ENCODE measurements around the gene CCNT1. TPM values are rescaled to one million over a fixed set of nuclear protein-coding genes. Genes with fewer than 3 reads are reported as not detected.

Gene CCNT1
- total and polyA plus RNA-seq, 2 of the 4 experiments (the other 2 are of a cell fraction), result 9.0 to 74.0 TPM

DNA sequence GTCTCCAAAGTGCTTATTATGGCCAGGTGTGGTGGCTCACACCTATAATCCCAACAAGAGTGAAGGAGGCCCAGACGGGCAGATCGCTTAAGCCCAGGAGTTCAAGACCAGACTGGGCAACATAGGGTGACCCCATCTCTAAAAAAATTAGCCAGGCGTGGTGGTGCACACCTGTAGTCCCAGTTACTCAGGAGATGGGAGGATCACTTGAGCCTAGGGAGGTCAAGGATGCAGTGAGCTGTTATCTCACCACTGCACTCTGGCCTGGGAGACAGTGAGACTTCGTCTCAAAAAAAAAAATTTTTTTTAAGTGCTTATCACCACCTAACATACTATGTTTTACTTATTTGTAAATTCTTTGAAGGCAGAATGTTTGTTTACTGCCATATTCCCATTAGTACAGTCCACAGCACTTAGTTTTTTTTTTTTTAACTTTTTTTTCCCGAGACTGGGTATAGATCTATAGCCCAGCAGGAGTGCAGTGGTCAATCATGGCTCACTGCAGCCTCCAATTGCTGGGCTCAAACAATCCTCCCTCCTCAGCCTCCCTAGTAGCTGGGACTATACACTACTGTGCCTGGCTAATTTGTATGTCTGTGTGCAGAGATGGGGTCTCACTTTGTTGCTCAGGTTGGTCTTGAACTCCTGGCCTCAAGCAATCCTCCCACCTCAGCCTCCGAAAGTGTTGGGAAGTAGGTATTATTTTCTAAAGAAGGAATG lies 29.7 kb downstream of the CCNT1 start:
- dilution Hi-C loops (cut with HindIII; ENCODE audit: low sequenced_read_pairs, unreplicated experiment), result no loop called here
- 100% methylated on average over 1 of the region's 6 CpGs; no CpG with 5 or more reads in 1 of the 2 experiments for WGBS, 2 experiments (ENCODE audit: extremely low coverage in 2 of 2, insufficient read length in 1 of 2)
- no peak for TF ChIP-seq MAFK (IDR thresholded peaks at IDR 0.05; ENCODE audit: low read depth, low read length)
- TF ChIP-seq CHD1 (IDR thresholded peaks at IDR 0.05; ENCODE audit: low read depth, low read length), result no peak
- TF ChIP-seq RCOR1 (IDR thresholded peaks at IDR 0.05; ENCODE audit: insufficient replicate concordance, low read length), result no peak
- TF ChIP-seq, protein P1, sequence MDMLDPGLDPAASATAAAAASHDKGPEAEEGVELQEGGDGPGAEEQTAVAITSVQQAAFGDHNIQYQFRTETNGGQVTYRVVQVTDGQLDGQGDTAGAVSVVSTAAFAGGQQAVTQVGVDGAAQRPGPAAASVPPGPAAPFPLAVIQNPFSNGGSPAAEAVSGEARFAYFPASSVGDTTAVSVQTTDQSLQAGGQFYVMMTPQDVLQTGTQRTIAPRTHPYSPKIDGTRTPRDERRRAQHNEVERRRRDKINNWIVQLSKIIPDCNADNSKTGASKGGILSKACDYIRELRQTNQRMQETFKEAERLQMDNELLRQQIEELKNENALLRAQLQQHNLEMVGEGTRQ (IDR thresholded peaks at IDR 0.05; ENCODE audit: low read depth, low read length), result no peak
- no peak for TF ChIP-seq RFX5 (IDR thresholded peaks at IDR 0.05; ENCODE audit: low read depth, low read length)
- no peak for TF ChIP-seq MAZ (IDR thresholded peaks at IDR 0.05; ENCODE audit: borderline replicate concordance, low read depth, low read length)
- no peak for TF ChIP-seq MXI1 (IDR thresholded peaks at IDR 0.05; ENCODE audit: borderline replicate concordance, low read depth, low read length)
- H2AFZ ChIP-seq (replicated peaks; ENCODE audit: low read length, poor library complexity), result no peak overlapping the region
- no peak overlapping the region for H4K91ac ChIP-seq (ENCODE audit: insufficient read depth, low read depth, low read length)
- H4K5ac ChIP-seq (ENCODE audit: low read depth, low read length), result no peak overlapping the region
- H3K4me1 ChIP-seq (ENCODE audit: control insufficient read depth, insufficient read depth, low read length), result no peaks in the 10 kb centered on the region
- peaks cover 2% of the 10 kb centered on the region; the same call in 1 of the 2 replicates for H3K9me1 ChIP-seq (ENCODE audit: insufficient read depth, low read length)
- no TSS peak for BruUV-seq (replicated peaks)
- no peaks in the 10 kb centered on the region for H3K27me3 ChIP-seq (ENCODE audit: control insufficient read depth, insufficient read depth, low read length)
- H3K56ac ChIP-seq (ENCODE audit: extremely low read depth, insufficient read depth, low read length), result no peak overlapping the region
- ChIA-PET CTCF (no interaction called here), POLR2A (ENCODE audit: unreplicated experiment) (no interaction called here)
- DNase-seq (no peak), ATAC-seq (ENCODE audit: low read depth) (no peak)
- H2AK9ac ChIP-seq (replicated peaks; ENCODE audit: low read depth, low read length, poor library complexity), result no peak overlapping the region
- H3K4me2 ChIP-seq (ENCODE audit: low read depth, low read length), result no peak overlapping the region
- H4K20me1 ChIP-seq (ENCODE audit: insufficient read depth, low read length), result 0 out of 2 replicates have a peak, but pooled peaks cover 2% of the 10 kb centered on the region
- H2BK5ac ChIP-seq (ENCODE audit: low read depth, low read length, poor library complexity, severe bottlenecking), result no peak overlapping the region
- no peak overlapping the region for H2BK120ac ChIP-seq (ENCODE audit: low read depth, low read length)
- no peak overlapping the region for H3K18ac ChIP-seq (ENCODE audit: low read depth, low read length)
- H2AK5ac ChIP-seq (ENCODE audit: low read depth, low read length), result no peak overlapping the region
- no peak overlapping the region for H3K23ac ChIP-seq (ENCODE audit: low read depth, low read length)
- H4K8ac ChIP-seq (ENCODE audit: low read depth in 2 of 2, low read length in 2 of 2), result no peak overlapping the region
- in situ Hi-C loops (cut with MboI; ENCODE audit: low sequenced_read_pairs), result no loop called here
- H3K9ac ChIP-seq (ENCODE audit: low read depth, low read length), result no peak overlapping the region
- intact Hi-C loops (cut with micrococcal nuclease), result no loop called here
- H2BK15ac ChIP-seq (ENCODE audit: low read depth, low read length), result no peak overlapping the region
- H3K4ac ChIP-seq (ENCODE audit: low read depth, low read length), result no peak overlapping the region
- peaks cover 9% of the 10 kb centered on the region for H3K36me3 ChIP-seq (ENCODE audit: control insufficient read depth, insufficient read depth, low read length)
- H3K4me3 ChIP-seq (ENCODE audit: insufficient read depth, low read depth, low read length), result no peak overlapping the region
- H3K79me1 ChIP-seq (ENCODE audit: low read depth in 1 of 2, low read length in 2 of 2), result peaks cover 15 to 23% of the 10 kb centered on the region in 2 experiments
- H3K14ac ChIP-seq (replicated peaks; ENCODE audit: low read depth, low read length), result no peak overlapping the region
- no peak overlapping the region for H2BK20ac ChIP-seq (ENCODE audit: low read depth, low read length)
- H3K27ac ChIP-seq (ENCODE audit: insufficient read depth, low read length), result no peak overlapping the region
- H3K9me3 ChIP-seq (ENCODE audit: control insufficient read depth, insufficient read depth, low read length), result no peaks in the 10 kb centered on the region
